Suppressor macrophage treated with lipopolysaccharide for 1 hour (primary cell): Measurements from ENCODE around the gene DPF3.
"Not testable (repeated sequence)": the region's sequence is repeated elsewhere in the genome, so short reads cannot be mapped to it uniquely, and the experiment has no call there.

Source experiments
- DNase-seq, 3 donors: peaks; one replicate each; pipeline ENCODE4 v3.0.0-alpha.2; 2020 to 2022

DPF3 gene

GRCh38 chr14:72758993-72759392 lies 134.9 kb downstream of the DPF3 start:
- DNase-seq, result no peak

GRCh38 chr14:72758420-72758819 lies 135.5 kb downstream of the DPF3 start:
- no peak for DNase-seq

- DNase-seq, result no peak
Measured at GRCh38 chr14:72756967-72757366, 136.9 kb downstream of the DPF3 start.

- no peak for DNase-seq
Measured at GRCh38 chr14:72755766-72756165, 138.1 kb downstream of the DPF3 start.

GRCh38 chr14:72754949-72755348 lies 139.0 kb downstream of the DPF3 start:
- DNase-seq, result no peak

GRCh38 chr14:72753879-72754400 lies 140.0 kb downstream of the DPF3 start:
- no peak for DNase-seq

GRCh38 chr14:72753044-72753710 lies 140.7 kb downstream of the DPF3 start:
- DNase-seq, result peak in 1 of 3 donors; percentile 36

GRCh38 chr14:72752034-72752412 lies 141.9 kb downstream of the DPF3 start:
- no peak for DNase-seq

- DNase-seq, result no peak
Measured at GRCh38 chr14:72751276-72752033, 142.4 kb downstream of the DPF3 start.

- DNase-seq, result not testable (repeated sequence)
Measured at GRCh38 chr14:72748921-72749320, 145.0 kb downstream of the DPF3 start.

- no peak for DNase-seq
Measured at GRCh38 chr14:72747652-72748051, 146.2 kb downstream of the DPF3 start.

GRCh38 chr14:72745991-72746980 lies 147.6 kb downstream of the DPF3 start:
- no peak for DNase-seq

- DNase-seq, result no peak
Measured at GRCh38 chr14:72745546-72745945, 148.4 kb downstream of the DPF3 start.

GRCh38 chr14:72744416-72745120 lies 149.3 kb downstream of the DPF3 start:
- DNase-seq, result no peak

- DNase-seq, result no peak
Measured at GRCh38 chr14:72743626-72744025, 150.3 kb downstream of the DPF3 start.

- DNase-seq, result no peak
Measured at GRCh38 chr14:72742838-72743195, 151.1 kb downstream of the DPF3 start.

GRCh38 chr14:72742118-72742837 lies 151.6 kb downstream of the DPF3 start:
- no peak for DNase-seq

GRCh38 chr14:72741826-72742117 lies 152.1 kb downstream of the DPF3 start:
- DNase-seq, result no peak

- DNase-seq, result no peak
Measured at GRCh38 chr14:72740966-72741825, 152.7 kb downstream of the DPF3 start.

- DNase-seq, result no peak
Measured at GRCh38 chr14:72740504-72740961, 153.4 kb downstream of the DPF3 start.
